HuH-7.5 (cell line): ENCODE results near the gene USH1G.

Experiments used
- DNase-seq: peaks from one replicate; pipeline ENCODE4 v3.0.0; 2011; ENCODE audit warnings: low spot score

USH1G gene

GRCh38 chr17:74954115-74954514, 31.1 kb upstream of the USH1G start:
- DNase-seq: no peak

- no peak for DNase-seq
These were observed 30.2 kb upstream of the USH1G start for GRCh38 chr17:74953134-74953687.

GRCh38 chr17:74952431-74953133, 29.5 kb upstream of the USH1G start:
- DNase-seq: no peak

GRCh38 chr17:74951680-74952421, 28.8 kb upstream of the USH1G start:
- no peak for DNase-seq

GRCh38 chr17:74951065-74951464, 28.0 kb upstream of the USH1G start:
- no peak for DNase-seq

GRCh38 chr17:74950207-74950606, 27.2 kb upstream of the USH1G start:
- no peak for DNase-seq

- no peak for DNase-seq
These were observed 26.5 kb upstream of the USH1G start for GRCh38 chr17:74949455-74950115.

- DNase-seq: no peak
These were observed 24.1 kb upstream of the USH1G start for GRCh38 chr17:74947041-74947754.

GRCh38 chr17:74946641-74947040, 23.6 kb upstream of the USH1G start:
- DNase-seq: no peak

GRCh38 chr17:74945543-74945942, 22.5 kb upstream of the USH1G start:
- no peak for DNase-seq

GRCh38 chr17:74943808-74944522, 20.9 kb upstream of the USH1G start:
- DNase-seq: no peak

GRCh38 chr17:74941128-74941725, 18.2 kb upstream of the USH1G start:
- DNase-seq: no peak

- DNase-seq: no peak
These were observed 16.5 kb upstream of the USH1G start for GRCh38 chr17:74939534-74939933.

- no peak for DNase-seq
These were observed 15.3 kb upstream of the USH1G start for GRCh38 chr17:74938194-74938950.

- DNase-seq: no peak
These were observed 14.3 kb upstream of the USH1G start for GRCh38 chr17:74937064-74938051.

- no peak for DNase-seq
These were observed 13.4 kb upstream of the USH1G start for GRCh38 chr17:74936470-74936799.

GRCh38 chr17:74935585-74936469, 12.8 kb upstream of the USH1G start, which contains the start of gene OTOP3:
Gene OTOP3, plus strand, starts transcription at chr17:74935898. Its CDS starts 24 bp downstream, at chr17:74935922.
- DNase-seq: no peak

- no peak for DNase-seq
These were observed 12.0 kb upstream of the USH1G start for GRCh38 chr17:74935048-74935447.
